Jurkat, Clone E6-1 (cell line): ENCODE data around the gene TMEM156.
"Not testable (repeated sequence)": the region's sequence is repeated elsewhere in the genome, so short reads cannot be mapped to it uniquely, and the experiment has no call there.

Experiments used
- DNase-seq: peaks from one replicate; pipeline ENCODE4 v3.0.0-alpha.2; 2011; ENCODE audit warnings: low read depth, low spot score
- H3K4me3 ChIP-seq: 2 replicates; pipeline ENCODE4 v1.5.1; 2011; ENCODE audit warnings: mild to moderate bottlenecking, low read length, control low read depth, moderate library complexity

Gene TMEM156

GRCh38 chr4:39044956-39045826 is 13.0 kb upstream of the TMEM156 start:
- H3K4me3 ChIP-seq, result peak overlapping the region; percentile 68
- no peak for DNase-seq

- DNase-seq, result peak; percentile 55
- peak overlapping the region; percentile 68 for H3K4me3 ChIP-seq
These were observed 12.3 kb upstream of the TMEM156 start for GRCh38 chr4:39044364-39044955.

- DNase-seq, result no peak
- H3K4me3 ChIP-seq, result peak overlapping the region; percentile 68
These were observed 11.7 kb upstream of the TMEM156 start for GRCh38 chr4:39043861-39044363.

- DNase-seq, result no peak
- no peak overlapping the region for H3K4me3 ChIP-seq
These were observed 11.1 kb upstream of the TMEM156 start for GRCh38 chr4:39043058-39043860.

GRCh38 chr4:39042366-39042765 is 10.2 kb upstream of the TMEM156 start:
- DNase-seq, result no peak
- no peak overlapping the region for H3K4me3 ChIP-seq

GRCh38 chr4:39039108-39039507 is 6.9 kb upstream of the TMEM156 start:
- DNase-seq, result no peak
- no peak overlapping the region for H3K4me3 ChIP-seq

- H3K4me3 ChIP-seq, result no peak overlapping the region
- no peak for DNase-seq
These were observed 5.7 kb upstream of the TMEM156 start for GRCh38 chr4:39037941-39038340.

- DNase-seq, result no peak
- H3K4me3 ChIP-seq, result no peak overlapping the region
These were observed 5.2 kb upstream of the TMEM156 start for GRCh38 chr4:39037491-39037825.

GRCh38 chr4:39036172-39036571 is 4.0 kb upstream of the TMEM156 start:
- no peak overlapping the region for H3K4me3 ChIP-seq
- no peak for DNase-seq

- not testable (repeated sequence) for DNase-seq, H3K4me3 ChIP-seq
These were observed 604 bp downstream of the TMEM156 start for GRCh38 chr4:39031590-39032020.

GRCh38 chr4:39030725-39031124 is 1.5 kb downstream of the TMEM156 start:
- no peak for DNase-seq
- no peak overlapping the region for H3K4me3 ChIP-seq

GRCh38 chr4:39029752-39030694 is 2.2 kb downstream of the TMEM156 start:
- no peak overlapping the region for H3K4me3 ChIP-seq
- DNase-seq, result no peak

- no peak overlapping the region for H3K4me3 ChIP-seq
- DNase-seq, result no peak
These were observed 6.1 kb downstream of the TMEM156 start for GRCh38 chr4:39026096-39026495.

GRCh38 chr4:39025552-39026085 is 6.6 kb downstream of the TMEM156 start:
- no peak for DNase-seq

GRCh38 chr4:39024311-39024865 is 7.8 kb downstream of the TMEM156 start:
- H3K4me3 ChIP-seq, result no peak overlapping the region
- no peak for DNase-seq

More at GRCh38 chr4:39025552-39026085, 6.6 kb downstream of the TMEM156 start:
- no peak overlapping the region for H3K4me3 ChIP-seq

GRCh38 chr4:39023059-39023458 is 9.2 kb downstream of the TMEM156 start:
- no peak for DNase-seq
- H3K4me3 ChIP-seq, result no peak overlapping the region

- no peak overlapping the region for H3K4me3 ChIP-seq
- no peak for DNase-seq
These were observed 10.0 kb downstream of the TMEM156 start for GRCh38 chr4:39022241-39022640.

- DNase-seq, result no peak
- no peak overlapping the region for H3K4me3 ChIP-seq
These were observed 10.6 kb downstream of the TMEM156 start for GRCh38 chr4:39021631-39022030.
